GM18499 (cell line): Measurements from ENCODE around the gene CTNND2.

Experiments used
- ATAC-seq: cut with Tn5 transposase; IDR thresholded peaks from one replicate; pipeline ENCODE4 v1.9.1; 2021; ENCODE audit warnings: moderate number of reproducible peaks; ENCODE audit not compliant: insufficient read depth, unreplicated experiment

The CTNND2 gene

GRCh38 chr5:11496137-11496719 lies 408.0 kb downstream of the CTNND2 start:
- ATAC-seq = no peak

- ATAC-seq = no peak
These were observed 409.9 kb downstream of the CTNND2 start for GRCh38 chr5:11494340-11494739.

- no peak for ATAC-seq
These were observed 412.7 kb downstream of the CTNND2 start for GRCh38 chr5:11491404-11492075.

DNA sequence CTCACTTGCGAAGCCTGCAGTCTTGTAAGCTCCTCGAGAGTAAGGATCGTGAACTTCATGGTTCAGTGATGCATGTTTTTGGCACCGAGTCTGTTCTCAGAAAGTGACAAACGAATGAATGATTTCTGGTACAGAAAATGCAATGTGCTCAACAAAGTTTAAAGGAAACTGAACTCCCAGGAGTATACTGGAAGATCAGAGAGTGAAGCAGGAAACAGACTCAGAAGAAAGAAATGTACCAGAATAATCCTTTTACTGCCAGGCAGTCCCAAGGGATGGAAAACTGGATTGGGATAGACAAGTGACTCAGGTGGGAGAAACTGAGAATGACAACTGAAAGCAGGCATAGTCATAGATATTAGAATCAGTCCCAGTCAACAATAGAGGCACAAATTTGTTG lies 420.6 kb downstream of the CTNND2 start:
- ATAC-seq = no peak

GRCh38 chr5:11482011-11482410 lies 422.2 kb downstream of the CTNND2 start:
- no peak for ATAC-seq

DNA sequence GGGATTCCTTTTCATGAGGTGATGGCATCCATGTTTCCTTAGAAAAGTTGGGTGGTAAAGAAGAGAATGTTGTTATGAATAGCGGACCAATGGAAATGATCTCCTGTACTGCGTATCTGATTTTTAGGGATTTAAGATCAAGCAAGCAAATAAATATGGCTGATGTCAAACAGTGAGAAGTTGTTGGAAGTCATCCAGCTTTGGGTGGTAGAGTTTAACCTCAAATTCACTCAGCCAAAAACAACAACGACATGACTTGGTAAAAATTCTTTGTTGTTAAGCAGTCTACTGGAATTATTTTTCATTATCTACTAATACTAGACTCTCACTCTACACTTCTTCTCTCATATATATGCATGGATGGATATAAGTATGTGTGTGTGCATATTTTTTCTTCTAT lies 426.5 kb downstream of the CTNND2 start:
- ATAC-seq = no peak

GRCh38 chr5:11476866-11477265 lies 427.4 kb downstream of the CTNND2 start:
- ATAC-seq = no peak

GRCh38 chr5:11468334-11469039 lies 435.8 kb downstream of the CTNND2 start:
- ATAC-seq = no peak

DNA sequence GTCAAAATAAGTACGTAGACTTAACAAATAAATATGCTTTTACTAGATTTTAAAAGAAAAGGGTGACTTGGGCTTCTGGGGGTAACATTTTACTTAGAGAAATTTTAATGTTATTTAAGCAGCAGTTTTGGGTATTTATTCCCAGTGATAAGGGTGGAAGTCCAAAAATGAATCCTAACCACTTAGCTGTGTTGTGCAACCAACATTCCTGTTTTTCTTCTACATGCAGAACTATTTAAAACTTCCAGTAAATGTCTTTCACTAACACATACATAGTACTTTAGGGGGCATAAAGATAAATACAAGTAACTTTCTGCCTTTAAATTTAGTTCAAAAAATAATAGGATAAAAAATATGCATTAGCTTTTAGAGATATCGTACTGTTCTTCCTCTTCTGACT lies 436.7 kb downstream of the CTNND2 start:
- ATAC-seq = no peak

- ATAC-seq = no peak
These were observed 444.5 kb downstream of the CTNND2 start for GRCh38 chr5:11459716-11460115.

DNA sequence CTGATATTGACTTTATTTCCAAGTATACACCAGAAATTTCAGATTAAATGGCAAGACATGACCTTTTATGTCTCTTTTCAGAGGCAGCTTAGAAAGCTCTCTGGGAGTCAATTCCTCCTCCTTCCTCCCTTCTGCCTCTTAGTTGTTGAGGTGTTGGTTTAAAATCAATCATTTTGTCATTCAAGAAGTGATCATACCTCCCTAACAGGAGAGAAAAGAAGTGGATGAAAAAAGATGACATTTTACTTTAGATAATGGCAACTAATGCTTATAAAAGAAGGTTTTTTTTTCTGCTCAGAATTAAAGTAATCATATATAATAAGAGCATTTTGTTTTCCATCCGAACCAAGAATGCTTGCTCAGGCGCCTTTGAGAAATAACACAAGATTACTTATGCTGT lies 448.7 kb downstream of the CTNND2 start:
- no peak for ATAC-seq

GRCh38 chr5:11452852-11453251 lies 451.4 kb downstream of the CTNND2 start:
- ATAC-seq = no peak

GRCh38 chr5:11449966-11450365 lies 454.3 kb downstream of the CTNND2 start:
- ATAC-seq = no peak

DNA sequence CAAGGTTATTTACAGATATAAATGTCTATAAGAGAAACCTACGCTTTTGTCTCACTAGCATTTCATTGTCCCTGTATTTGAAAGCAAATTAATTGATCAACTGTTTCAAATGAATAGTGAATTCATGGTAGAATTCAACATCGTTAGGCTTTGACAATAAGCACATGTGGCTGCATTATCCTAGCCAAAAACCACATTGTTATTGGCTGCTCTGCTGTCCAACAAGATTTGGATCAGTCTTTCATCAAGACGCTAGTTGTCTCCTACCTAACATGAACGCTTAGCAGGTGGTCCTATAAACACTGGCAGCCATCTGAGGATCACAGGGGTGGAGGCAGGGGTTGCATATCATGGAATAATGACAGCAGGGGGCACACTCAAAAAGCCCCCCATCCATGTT lies 455.0 kb downstream of the CTNND2 start:
- ATAC-seq = no peak

GRCh38 chr5:11443831-11444230 lies 460.4 kb downstream of the CTNND2 start:
- no peak for ATAC-seq

- ATAC-seq = no peak
These were observed 472.1 kb downstream of the CTNND2 start for GRCh38 chr5:11432116-11432515.

DNA sequence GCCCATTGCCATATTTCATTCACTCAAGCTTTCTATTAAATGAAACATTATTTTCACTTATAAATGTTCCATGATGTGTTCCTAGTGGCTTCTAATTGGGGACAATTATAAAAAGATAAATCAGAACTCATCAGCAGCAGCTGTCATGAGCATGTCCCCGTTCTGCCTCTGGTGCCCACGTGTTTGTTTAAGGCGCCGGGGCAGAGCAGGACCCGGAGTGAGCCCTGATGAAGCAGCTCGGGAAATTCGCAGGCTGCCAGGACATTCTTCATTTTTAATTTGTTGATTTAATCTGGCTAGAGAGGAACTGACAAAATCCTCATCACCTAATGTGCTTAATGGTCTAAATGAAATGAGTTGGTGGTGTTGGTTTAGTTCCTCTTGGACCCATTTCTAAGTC lies 475.0 kb downstream of the CTNND2 start:
- no peak for ATAC-seq

- ATAC-seq = no peak
These were observed 476.7 kb downstream of the CTNND2 start for GRCh38 chr5:11427569-11427968.

DNA sequence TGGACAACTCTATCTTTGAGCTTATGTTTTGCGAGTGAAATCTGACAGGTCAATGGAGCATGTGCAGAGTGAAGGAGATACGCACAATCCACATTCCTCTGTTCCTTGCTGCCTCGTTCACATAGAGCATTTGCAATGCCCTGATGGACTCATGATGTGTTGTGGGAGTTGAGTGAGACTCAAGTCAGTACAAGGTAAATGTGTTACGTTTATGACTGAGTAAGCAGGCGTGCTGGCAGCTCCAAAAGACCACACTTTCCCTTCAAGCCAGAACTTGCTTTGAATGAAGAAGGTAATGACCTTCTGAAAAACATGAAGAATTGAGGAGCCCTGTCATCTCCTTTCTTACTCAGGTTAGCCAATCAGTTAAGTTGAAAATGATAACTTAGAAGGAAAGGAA lies 477.8 kb downstream of the CTNND2 start:
- ATAC-seq = no peak

DNA sequence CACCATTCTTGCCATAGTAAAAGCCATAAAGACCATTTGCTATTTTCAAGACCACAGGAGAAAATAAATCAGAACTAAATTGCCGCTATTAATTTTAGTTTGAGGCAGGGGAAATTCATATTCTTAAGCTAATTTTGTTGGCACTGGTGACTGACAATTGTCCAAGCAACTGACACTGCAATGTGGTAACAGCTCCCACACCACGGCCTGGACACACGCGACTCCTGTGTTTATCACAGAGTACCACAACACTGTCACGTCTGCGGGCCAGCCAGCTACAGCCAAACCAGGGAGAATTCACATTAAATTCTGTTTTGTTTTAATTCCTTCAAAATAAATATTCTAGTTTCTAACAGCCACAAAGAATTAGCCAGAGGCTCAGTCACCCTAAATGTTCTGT lies 481.9 kb downstream of the CTNND2 start:
- ATAC-seq = no peak

DNA sequence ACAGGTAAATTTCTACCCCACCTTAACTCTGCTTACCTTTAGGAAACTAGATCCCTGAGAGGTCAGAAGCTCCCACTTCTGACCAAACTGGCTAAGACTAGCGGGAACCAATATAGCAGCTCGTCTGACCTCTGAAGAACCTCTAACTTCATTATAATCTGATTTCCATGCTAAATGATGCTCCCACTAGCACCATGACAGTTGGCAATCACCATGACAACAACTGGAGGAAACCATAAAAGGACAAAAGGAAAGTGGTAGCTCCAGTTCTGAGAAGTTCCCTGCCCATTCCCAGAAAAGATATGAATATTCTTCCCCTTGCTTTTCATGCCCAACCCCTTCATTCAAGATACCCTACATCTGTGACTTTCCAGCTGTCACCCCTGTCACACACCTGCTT lies 483.3 kb downstream of the CTNND2 start:
- no peak for ATAC-seq

DNA sequence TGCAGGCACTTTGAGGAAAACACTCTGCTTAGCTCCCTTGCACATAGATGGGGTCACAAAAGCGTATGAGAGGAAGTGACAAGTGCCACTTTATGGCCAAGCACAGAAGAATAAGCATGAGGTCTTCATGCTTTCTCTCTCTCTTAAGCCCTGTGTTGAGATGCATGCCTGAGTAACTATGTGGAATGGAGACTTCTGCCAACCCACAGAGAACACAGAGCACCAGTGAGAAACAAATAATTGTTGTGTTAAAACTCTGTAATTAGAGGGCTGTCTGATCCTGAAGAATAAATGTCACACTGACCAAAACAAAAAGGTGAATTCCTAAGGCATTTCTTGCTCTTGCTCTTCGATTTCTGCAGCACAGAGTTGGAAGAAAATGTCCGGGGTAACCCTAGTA lies 488.5 kb downstream of the CTNND2 start:
- ATAC-seq = no peak
